HG02870 (cell line): ENCODE measurements around the gene SBF2.

Source experiments
- ATAC-seq: cut with Tn5 transposase; IDR thresholded peaks from one replicate; pipeline ENCODE4 v1.9.1; 2021; ENCODE audit warnings: mild to moderate bottlenecking, moderate library complexity; ENCODE audit not compliant: unreplicated experiment

Gene SBF2

DNA sequence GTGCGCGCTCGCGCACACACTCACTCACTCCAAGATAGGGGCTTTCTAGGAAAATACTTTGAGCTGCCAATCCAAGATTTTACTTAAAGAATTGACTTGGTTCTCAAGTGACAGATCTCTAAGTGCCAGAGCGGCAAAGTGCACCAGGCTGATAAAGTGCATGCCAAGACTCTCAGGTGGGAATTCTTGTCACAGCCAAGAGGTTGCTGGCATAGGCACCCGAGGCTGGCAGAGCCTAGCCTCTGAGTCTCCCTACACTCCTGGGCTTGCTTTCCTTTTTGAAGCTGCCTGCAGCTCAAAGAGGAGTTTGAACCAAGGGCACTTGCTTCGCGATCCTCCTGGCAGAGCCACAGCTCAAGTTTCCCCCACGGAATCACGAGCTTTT lies 8.3 kb upstream of the SBF2 start:
- ATAC-seq: no peak

GRCh38 chr11:10301656-10302358 lies 7.8 kb upstream of the SBF2 start:
- no peak for ATAC-seq

DNA sequence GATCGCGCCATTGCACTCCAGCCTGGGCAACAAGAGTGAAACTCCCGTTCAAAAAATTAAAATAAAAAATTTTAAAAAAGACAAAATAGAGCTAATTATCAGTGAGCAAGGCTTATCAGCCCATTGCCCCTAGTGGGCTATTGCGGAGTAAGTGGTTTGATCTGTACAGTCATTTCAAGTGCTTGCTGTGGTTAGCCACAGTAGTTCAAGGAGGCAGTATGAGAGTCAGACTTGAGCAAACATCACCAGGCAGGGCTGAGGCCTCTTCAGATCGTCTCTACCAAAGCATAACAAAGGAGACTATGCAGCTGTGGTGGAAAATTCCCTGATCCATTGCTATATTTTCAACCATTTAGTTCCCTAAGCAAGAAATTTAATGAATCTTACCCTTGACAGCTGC lies 4.3 kb upstream of the SBF2 start:
- peak; percentile 95 for ATAC-seq

DNA sequence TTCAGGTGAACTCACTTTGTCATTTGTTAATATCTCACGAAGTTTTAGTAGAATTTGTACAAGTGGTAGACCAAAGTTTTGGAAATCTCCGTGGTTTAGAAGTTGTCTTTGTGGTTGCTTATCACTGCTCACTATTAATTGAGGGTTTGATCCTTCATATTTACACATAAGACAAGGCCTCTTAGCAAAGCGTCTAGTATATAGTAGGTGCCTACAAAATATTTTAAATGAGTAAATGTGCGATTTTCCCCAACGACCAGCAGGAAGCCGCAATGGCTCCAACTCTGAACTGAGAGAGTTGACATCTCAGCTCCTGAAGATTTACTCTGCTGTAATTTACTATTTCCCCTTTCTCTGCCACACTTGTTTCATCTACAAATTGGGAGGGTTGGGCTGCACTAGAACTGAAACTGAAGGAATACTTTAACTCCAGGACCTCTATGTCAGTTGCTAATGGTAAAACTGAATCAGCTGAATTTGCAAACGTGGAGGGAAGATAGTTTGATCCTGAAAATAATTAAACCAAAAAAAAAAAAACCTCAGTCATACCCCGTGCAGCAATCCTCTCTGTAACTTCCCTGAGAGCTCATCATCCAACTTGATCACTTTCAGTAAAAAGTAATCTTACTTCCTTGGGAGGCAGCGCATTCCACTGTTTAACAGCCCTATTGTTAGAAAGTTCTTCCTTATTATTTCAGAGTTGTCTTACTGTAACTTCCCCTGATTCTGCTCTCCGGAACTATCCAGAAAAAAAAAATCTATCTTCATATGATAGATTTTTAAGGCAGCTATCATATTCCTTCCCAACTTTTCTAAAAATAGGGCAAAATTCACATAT lies 1.3 kb upstream of the SBF2 start:
- ATAC-seq: no peak

DNA sequence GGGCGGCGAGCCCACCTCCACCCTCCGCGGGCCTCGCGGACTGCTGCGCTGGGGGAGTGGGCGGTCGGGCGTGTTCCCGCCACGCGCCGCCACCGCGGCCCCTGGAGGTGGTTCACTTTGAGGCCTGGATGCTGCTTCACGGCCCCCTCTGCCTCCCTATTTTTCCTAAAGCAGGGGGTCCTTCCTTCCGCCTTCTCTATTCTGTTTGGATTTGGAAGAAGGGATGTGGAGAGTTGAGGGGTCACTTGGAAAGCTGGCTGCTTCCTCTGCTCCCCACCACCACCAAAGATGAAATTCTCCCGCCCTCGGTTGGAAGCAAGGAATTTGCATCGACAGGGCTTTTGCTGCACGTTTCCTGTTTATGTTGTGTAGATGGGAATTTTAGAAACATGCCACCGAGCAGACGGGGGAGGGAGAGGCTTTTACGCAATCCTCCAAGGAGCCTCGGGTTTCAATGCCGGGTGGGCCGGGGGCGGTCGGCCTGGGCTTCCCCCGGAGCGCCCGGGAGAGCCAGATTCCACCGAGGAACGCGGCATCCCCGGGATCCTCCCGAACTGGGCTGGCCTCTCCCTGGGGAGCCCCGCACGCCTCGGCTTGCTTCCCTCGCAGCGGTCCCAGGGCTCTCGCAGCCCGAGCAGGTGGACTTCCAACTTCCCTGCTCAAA lies 403 bp upstream of the SBF2 start:
- no peak for ATAC-seq

DNA sequence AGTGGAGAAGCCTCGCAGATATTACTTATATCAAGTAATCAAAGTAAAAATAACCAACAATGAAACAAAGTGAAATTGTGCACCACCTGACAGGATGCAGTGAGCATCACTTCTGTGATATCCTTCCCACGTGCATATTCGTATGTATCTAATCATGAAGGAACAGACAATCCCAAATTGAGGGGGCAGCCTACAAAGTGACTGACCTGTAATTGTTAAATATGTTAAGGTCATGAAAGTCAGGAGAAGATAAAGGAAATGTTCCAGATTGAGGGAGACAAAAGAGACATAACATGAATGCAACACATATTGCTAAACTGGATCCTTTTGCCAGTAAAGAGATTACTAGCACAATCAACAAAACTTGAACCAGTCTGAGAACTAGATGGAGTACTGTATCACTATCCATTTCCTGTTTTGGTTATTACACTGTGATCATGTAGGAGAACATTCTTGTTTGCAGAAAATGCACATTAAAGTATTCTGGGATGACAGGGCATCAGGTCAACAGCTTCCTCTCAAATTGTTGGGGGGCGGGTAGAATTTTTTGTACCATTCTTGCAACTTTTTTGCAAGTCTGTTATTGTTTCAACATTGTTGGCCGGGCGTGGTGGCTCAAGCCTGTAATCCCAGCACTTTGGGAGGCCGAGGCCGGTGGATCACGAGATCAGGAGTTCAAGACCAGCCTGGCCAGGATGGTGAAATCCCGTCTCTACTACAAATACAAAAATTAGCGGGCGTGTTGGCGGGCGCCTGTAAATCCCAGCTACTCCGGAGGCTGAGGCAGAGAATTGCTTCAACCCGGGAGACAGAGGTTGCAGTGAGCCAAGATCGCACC lies 2.0 kb downstream of the SBF2 start:
- no peak for ATAC-seq

DNA sequence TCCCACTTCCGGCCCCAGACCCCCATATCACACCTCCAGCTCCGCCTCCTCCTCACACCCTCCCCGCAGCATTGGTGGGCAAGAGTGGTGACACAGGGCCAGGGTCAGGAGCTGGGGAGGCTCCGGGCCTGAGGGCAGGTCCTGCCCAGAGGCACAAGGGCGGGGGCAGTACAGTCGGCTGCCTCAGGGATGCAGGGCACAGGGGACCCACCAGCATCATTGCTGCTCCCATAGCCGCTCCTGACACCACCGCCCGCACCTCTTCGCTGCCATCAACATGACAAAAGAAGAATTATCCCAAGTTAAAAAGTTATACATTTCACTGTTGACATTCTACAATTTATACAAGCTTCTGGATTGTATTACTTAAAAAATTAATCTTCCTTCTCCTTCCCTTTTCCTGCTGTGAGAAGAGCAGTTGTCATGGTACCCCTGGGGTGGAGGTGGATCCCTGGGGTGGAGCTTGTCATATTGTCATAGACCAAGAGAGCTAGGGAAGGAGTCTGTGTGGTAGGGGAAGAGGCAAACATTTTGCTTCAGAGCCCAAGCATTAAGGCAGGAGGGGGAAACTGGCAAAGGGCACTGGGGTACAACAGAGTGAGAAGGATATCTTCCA lies 4.1 kb downstream of the SBF2 start:
- ATAC-seq: no peak

GRCh38 chr11:10288881-10289764 lies 4.9 kb downstream of the SBF2 start:
- no peak for ATAC-seq

GRCh38 chr11:10287766-10288715 lies 6.0 kb downstream of the SBF2 start:
- no peak for ATAC-seq

DNA sequence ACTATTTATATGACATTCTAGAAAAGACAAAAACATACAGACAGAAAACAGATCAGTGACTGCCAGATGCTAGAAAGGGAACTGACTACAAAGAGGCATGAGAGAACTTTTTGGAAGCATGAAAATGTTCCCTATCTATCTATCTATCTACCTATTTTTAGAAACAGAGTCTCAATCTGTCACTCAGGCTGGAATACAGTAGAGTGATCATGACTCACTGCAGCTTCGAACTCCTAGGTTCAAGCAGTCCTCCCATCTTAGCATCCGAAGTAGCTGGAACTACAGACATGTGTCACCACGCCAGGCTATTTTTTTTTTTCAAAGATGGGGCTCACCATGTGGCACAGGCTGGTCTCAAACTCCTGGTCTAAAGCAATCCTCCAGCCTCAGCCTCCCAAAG lies 6.9 kb downstream of the SBF2 start:
- no peak for ATAC-seq

DNA sequence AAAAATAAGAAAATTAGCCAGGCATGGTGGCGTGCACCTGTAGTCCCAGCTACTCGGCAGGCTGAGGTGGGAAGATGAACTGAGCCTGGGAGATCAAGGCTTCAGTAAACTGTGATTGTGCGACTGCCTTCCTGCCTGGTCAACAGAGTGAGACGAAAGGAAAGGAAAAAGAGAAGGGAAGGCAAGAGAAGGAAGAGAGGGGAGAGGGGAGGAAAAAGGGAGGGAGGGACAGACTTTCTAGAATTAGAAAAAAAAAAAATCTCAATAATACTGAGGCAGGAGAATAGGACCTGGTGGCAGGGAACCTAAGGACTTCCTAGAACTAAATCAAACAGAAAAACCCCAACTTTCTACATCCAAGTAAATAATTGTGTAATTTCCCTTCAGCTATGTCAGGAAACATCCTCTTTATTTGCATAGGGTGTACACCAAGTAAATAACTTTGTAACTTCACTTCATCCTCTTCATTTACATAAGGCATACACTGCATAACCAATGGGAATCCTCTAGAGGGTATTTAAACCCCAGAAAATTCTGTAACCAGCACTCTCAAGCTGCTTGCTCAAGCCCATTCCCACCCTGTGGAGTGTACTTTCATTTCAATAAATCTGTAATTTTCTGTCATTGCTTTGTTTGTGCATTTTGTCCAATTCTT lies 8.7 kb downstream of the SBF2 start:
- ATAC-seq: no peak

DNA sequence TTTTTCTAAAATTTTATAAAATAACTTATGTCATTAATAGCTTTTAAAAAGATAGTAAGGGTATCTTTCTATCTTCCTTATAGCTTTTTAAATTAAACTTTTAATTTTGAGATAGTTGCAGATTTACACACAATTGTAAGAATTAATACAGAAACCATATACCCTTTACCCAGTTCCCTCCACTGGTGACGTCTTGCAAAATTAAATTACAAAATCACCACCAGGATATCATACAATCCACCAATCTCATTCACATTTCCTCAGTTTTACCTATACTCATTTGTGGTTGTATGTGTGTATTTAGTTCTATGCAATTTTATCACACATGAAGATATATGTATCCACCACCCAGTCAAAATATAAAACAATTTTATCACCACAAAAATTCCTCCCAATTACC lies 10.0 kb downstream of the SBF2 start:
- ATAC-seq: no peak

GRCh38 chr11:10282117-10282516 lies 11.9 kb downstream of the SBF2 start:
- no peak for ATAC-seq

DNA sequence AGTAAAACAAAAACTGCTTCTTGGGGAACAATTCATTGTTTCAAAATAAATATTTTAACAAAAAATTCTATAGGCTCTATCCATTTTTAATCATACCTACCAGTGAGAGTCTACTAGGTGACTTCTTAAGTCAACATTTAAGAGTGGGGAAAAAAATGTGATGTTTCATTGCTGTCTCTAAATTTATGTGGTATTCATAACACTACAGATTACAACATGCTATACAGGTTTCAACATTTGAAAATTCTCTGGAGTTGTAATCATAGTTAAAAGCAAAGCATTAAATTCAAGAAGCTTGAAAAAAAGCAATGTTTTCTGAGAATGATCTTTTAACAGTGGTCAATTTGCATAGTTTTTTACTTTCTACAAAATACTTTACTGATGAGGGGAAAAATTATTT lies 18.3 kb downstream of the SBF2 start:
- ATAC-seq: no peak

GRCh38 chr11:10274726-10275125 lies 19.3 kb downstream of the SBF2 start:
- no peak for ATAC-seq

GRCh38 chr11:10273738-10274137 lies 20.3 kb downstream of the SBF2 start:
- ATAC-seq: peak; percentile 50

- ATAC-seq: no peak
These were observed 21.9 kb downstream of the SBF2 start for GRCh38 chr11:10272132-10272531.
